Endothelial cell of umbilical vein (primary cell): ENCODE data around the gene HMGN2. TPM values are rescaled to one million over a fixed set of nuclear protein-coding genes. Genes with fewer than 3 reads are reported as not detected.

Source experiments
- BruUV-seq: library from RNA; stranded (reverse); fragments of 400-500 nt; replicated peaks from 2 replicates; lab custom pipeline; 2021; lab: Mats Ljungman, UMichigan
- CTCF ChIA-PET: fragments of 300-600, 350-600 bp; sonication (Branson Sonifier 250); formaldehyde crosslinking; loops from one replicate; lab custom pipeline; 2021; ENCODE audit warnings: antibody characterized with exemption, inconsistent platforms; lab: Charles Lee
- POLR2A ChIA-PET: fragments of 300-600, 350-600 bp; sonication (Branson Sonifier 250); formaldehyde crosslinking; loops from one replicate; lab custom pipeline; 2021; ENCODE audit warnings: antibody characterized with exemption, inconsistent platforms; lab: Charles Lee
- DNase-seq: peaks from one replicate; pipeline ENCODE4 v3.0.0-alpha.2; 2011; ENCODE audit warnings: low read depth, low spot score
- FAIRE-seq: peaks from 2 replicates; lab custom pipeline; 2011; peaks lifted over from hg19 to GRCh38; lab: Jason Lieb, UNC
- H2AFZ ChIP-seq: 2 replicates; pipeline ENCODE4 v1.6.0; 2012; ENCODE audit warnings: low read depth, low read length, control low read depth, inconsistent platforms
- H3K27ac ChIP-seq: 2 replicates; pipeline ENCODE4 v1.5.1; 2011; ENCODE audit warnings: low read depth, mild to moderate bottlenecking, control low read depth, low read length, moderate library complexity; ENCODE audit not compliant: insufficient read depth
- H3K27me3 ChIP-seq, 2 experiments: 2 replicates each; pipeline versions ENCODE4 v1.6.0 to v1.6.1; 2011; ENCODE audit warnings: low read length in 2 of 2, mixed read lengths in 1 of 2; ENCODE audit not compliant: control insufficient read depth in 2 of 2, insufficient read depth in 2 of 2
- H3K36me3 ChIP-seq, 2 experiments: 2 replicates in 1 of 2; 3 replicates in 1 of 2; pipeline ENCODE4 v1.5.1; 2011; ENCODE audit warnings: low read length in 2 of 2, mild to moderate bottlenecking in 1 of 2, moderate library complexity in 1 of 2; ENCODE audit not compliant: control insufficient read depth in 2 of 2, insufficient read depth in 2 of 2; ENCODE audit errors: extremely low read depth in 1 of 2
- H3K4me1 ChIP-seq: 3 replicates; pipeline ENCODE4 v1.5.1; 2011; ENCODE audit warnings: mild to moderate bottlenecking, low read length; ENCODE audit not compliant: control insufficient read depth, insufficient read depth; ENCODE audit errors: extremely low read depth
- H3K4me2 ChIP-seq: 2 replicates; pipeline ENCODE4 v1.6.1; 2011; ENCODE audit warnings: low read length, control low read depth, mixed read lengths; ENCODE audit not compliant: insufficient read depth
- H3K4me3 ChIP-seq, 3 experiments: fragments of 200-600 bp in 1 of 3; sonication (generic), shearing (Covaris generic) in 1 of 3; replicated peaks in 1 of 3; 2 replicates each; pipeline ENCODE4 v1.5.1; 2011 to 2016; ENCODE audit warnings: control low read depth in 3 of 3, low read length in 3 of 3, mild to moderate bottlenecking in 2 of 3, inconsistent platforms in 1 of 3, low read depth in 1 of 3, moderate library complexity in 1 of 3; ENCODE audit not compliant: insufficient read depth in 1 of 3
- H3K79me2 ChIP-seq: 2 replicates; pipeline ENCODE4 v1.6.0; 2012; ENCODE audit warnings: low read length, inconsistent platforms; ENCODE audit not compliant: control insufficient read depth, insufficient read depth
- H3K9ac ChIP-seq: replicated peaks from 2 replicates; pipeline ENCODE3; 2011; ENCODE audit warnings: low read length, control low read depth; ENCODE audit not compliant: insufficient read depth; ENCODE audit errors: extremely low read depth
- H3K9me1 ChIP-seq: replicated peaks from 3 replicates; pipeline ENCODE4 v1.6.0; 2011; ENCODE audit warnings: mild to moderate bottlenecking, low read length; ENCODE audit not compliant: control insufficient read depth, insufficient read depth; ENCODE audit errors: extremely low read depth
- H3K9me3 ChIP-seq: replicated peaks from 2 replicates; pipeline ENCODE4 v1.5.1; 2012; ENCODE audit warnings: low read length, inconsistent platforms; ENCODE audit not compliant: control insufficient read depth, insufficient read depth
- H4K20me1 ChIP-seq: replicated peaks from 2 replicates; pipeline ENCODE3; 2011; ENCODE audit warnings: mild to moderate bottlenecking, low read length; ENCODE audit not compliant: control insufficient read depth, insufficient read depth; ENCODE audit errors: extremely low read depth
- EZH2 ChIP-seq: IDR thresholded peaks from 2 replicates; pipeline ENCODE4 v1.6.1; 2012; ENCODE audit warnings: borderline replicate concordance, low read depth, mild to moderate bottlenecking, moderate library complexity, low read length, inconsistent platforms; ENCODE audit not compliant: severe bottlenecking
- FOS ChIP-seq: IDR thresholded peaks from 2 replicates; pipeline ENCODE4 v1.6.1; 2011; ENCODE audit warnings: mild to moderate bottlenecking, low read length, moderate library complexity, borderline replicate concordance; ENCODE audit not compliant: insufficient read depth
- GATA2 ChIP-seq: IDR thresholded peaks from 2 replicates; pipeline ENCODE4 v1.7.0; 2011; ENCODE audit warnings: low read depth, mild to moderate bottlenecking, moderate library complexity, mixed read lengths, low read length; ENCODE audit not compliant: insufficient read length, insufficient read depth
- JUN ChIP-seq: IDR thresholded peaks from 2 replicates; pipeline ENCODE4 v1.6.1; 2011; ENCODE audit warnings: borderline replicate concordance, low read depth; ENCODE audit not compliant: insufficient read length, insufficient read depth
- MYC ChIP-seq: IDR thresholded peaks from one replicate; pipeline ENCODE4 v1.6.1; 2011; ENCODE audit warnings: mild to moderate bottlenecking, low read depth, low read length
- POLR2A ChIP-seq: IDR thresholded peaks from 2 replicates; pipeline ENCODE4 v1.6.1; 2012; ENCODE audit warnings: low read depth, mild to moderate bottlenecking, control low read depth, low read length
- POLR2AphosphoS5 ChIP-seq: IDR thresholded peaks from 2 replicates; pipeline ENCODE4 v1.6.1; 2012; ENCODE audit warnings: low read depth, mild to moderate bottlenecking, control low read depth, low read length, moderate library complexity; ENCODE audit not compliant: insufficient read depth
- dilution Hi-C: fragments of 300-500 bp; cut with MboI; formaldehyde crosslinking; loops from one replicate; pipeline ENCODE4 v1.15.0; 2019; ENCODE audit warnings: low sequenced_read_pairs; ENCODE audit not compliant: extremely low pct_ligation_motif_present
- intact Hi-C: fragments of 100-400 bp; cut with micrococcal nuclease; formaldehyde crosslinking; loops from one replicate; pipeline ENCODE4 v1.10.0; 2022
- polyA plus RNA-seq, 4 experiments: library from polyadenylated mRNA; depleted of rRNA in 3 of 4; stranded (reverse) in 3 of 4; unstranded in 1 of 4; fragments of >200 nt; gene quantifications; 2 replicates each; pipeline versions ENCODE4 v1.2.1 to v1.2.3, GENCODE V29; 2011 to 2012; ENCODE audit warnings: missing spikeins in 1 of 4
- total RNA-seq: library from RNA; stranded (reverse); gene quantifications from 2 replicates; pipeline ENCODE4 v1.2.3, GENCODE V29; 2021
- TF ChIP-seq, protein P1 (sequence below), 2 donors: IDR thresholded peaks; 1 replicate in 1 of 2; 2 replicates in 1 of 2; pipeline ENCODE4 v1.5.1; 2011; ENCODE audit warnings: low read length in 2 of 2, mild to moderate bottlenecking in 2 of 2, moderate library complexity in 2 of 2, control low read depth in 1 of 2, inconsistent platforms in 1 of 2, low read depth in 1 of 2; ENCODE audit not compliant: insufficient read depth in 1 of 2; ENCODE audit errors: extremely low read depth in 1 of 2
- TF ChIP-seq, protein P2 (sequence below): IDR thresholded peaks from 2 replicates; pipeline ENCODE4 v1.6.1; 2011; ENCODE audit not compliant: insufficient read depth, insufficient read length

HMGN2 gene
- total and polyA plus RNA-seq, 2 donors (not counting 3 experiments of a cell fraction or from before 2014, with no cell fraction given): 240 to 580 TPM

DNA sequence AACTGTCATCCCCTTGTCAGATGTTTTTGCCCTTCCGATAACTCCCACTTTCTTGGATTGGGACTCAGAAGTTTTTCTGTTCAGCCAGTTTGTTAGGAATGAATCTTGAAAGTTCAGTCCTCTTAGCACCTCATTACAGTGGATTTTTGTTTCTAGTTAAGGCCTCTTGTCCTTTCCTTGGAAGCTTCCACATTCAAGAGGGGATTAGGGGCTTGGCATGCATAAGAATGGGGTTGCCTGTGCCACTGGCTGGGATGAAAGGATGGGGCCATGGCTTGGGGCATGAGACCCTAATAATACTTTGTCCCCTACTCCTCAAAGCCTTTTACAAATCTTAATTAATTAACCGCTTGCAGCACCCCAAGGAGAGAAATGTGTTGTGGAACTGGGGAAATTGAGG lies 42.5 kb upstream of the HMGN2 start:
- Histone ChIP-seq H3K9me1 (no peaks in the 10 kb centered on the region), H3K4me1 (peaks cover 20% of the 10 kb centered on the region), H2AFZ (no peak overlapping the region), H3K27me3 (peaks cover 3 to 8% of the 10 kb centered on the region in 2 experiments), H3K79me2 (peaks cover 21% of the 10 kb centered on the region), H3K4me3 (no peak overlapping the region), H3K9me3 (no peaks in the 10 kb centered on the region), H3K4me2 (no peak overlapping the region), H3K27ac (no peak overlapping the region), H3K36me3 (peaks cover 0 to 3% of the 10 kb centered on the region in 2 experiments), H4K20me1 (no peaks in the 10 kb centered on the region), H3K9ac (no peak overlapping the region)
- dilution Hi-C loops (no loop called here), intact Hi-C loops (no loop called here)
- CTCF ChIA-PET: interaction anchor here (2.2 kb wide), 1 partner anchor 13 kb away, joined by 25 read pairs; no protein-coding TSS in a partner anchor
- TF ChIP-seq POLR2A (no peak), MYC (no peak), EZH2 (no peak), GATA2 (no peak), JUN (no peak), FOS (no peak), POLR2AphosphoS5 (no peak)
- TF ChIP-seq, protein P1, sequence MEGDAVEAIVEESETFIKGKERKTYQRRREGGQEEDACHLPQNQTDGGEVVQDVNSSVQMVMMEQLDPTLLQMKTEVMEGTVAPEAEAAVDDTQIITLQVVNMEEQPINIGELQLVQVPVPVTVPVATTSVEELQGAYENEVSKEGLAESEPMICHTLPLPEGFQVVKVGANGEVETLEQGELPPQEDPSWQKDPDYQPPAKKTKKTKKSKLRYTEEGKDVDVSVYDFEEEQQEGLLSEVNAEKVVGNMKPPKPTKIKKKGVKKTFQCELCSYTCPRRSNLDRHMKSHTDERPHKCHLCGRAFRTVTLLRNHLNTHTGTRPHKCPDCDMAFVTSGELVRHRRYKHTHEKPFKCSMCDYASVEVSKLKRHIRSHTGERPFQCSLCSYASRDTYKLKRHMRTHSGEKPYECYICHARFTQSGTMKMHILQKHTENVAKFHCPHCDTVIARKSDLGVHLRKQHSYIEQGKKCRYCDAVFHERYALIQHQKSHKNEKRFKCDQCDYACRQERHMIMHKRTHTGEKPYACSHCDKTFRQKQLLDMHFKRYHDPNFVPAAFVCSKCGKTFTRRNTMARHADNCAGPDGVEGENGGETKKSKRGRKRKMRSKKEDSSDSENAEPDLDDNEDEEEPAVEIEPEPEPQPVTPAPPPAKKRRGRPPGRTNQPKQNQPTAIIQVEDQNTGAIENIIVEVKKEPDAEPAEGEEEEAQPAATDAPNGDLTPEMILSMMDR (IDR thresholded peaks at IDR 0.05; ENCODE audit: extremely low read depth in 1 of 2, insufficient read depth in 1 of 2, low read depth in 1 of 2, low read length in 2 of 2): no peak
- TF ChIP-seq, protein P2, sequence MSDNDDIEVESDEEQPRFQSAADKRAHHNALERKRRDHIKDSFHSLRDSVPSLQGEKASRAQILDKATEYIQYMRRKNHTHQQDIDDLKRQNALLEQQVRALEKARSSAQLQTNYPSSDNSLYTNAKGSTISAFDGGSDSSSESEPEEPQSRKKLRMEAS: no peak
- DNase-seq (no peak), FAIRE-seq (no peak)
- no TSS peak for BruUV-seq
- POLR2A ChIA-PET: no interaction called here
